ENCODE results near the gene SEPHS2.
"Not testable (repeated sequence)": the region's sequence is repeated elsewhere in the genome, so short reads cannot be mapped to it uniquely, and the experiment has no call there.

The SEPHS2 gene

GRCh38 chr16:30397776-30398660, 47.7 kb downstream of the SEPHS2 start:
- DNase-seq = no peak

GRCh38 chr16:30397056-30397455, 48.6 kb downstream of the SEPHS2 start:
- DNase-seq = no peak

- DNase-seq = not testable (repeated sequence)
These were observed 49.0 kb downstream of the SEPHS2 start for GRCh38 chr16:30396627-30397026.

- DNase-seq = no peak
These were observed 49.6 kb downstream of the SEPHS2 start for GRCh38 chr16:30395992-30396585.

- peak in 4 of 5 donors; percentile 26 to 57 (median 43) for DNase-seq
These were observed 50.3 kb downstream of the SEPHS2 start, which contains the start of gene ZNF48 for GRCh38 chr16:30395155-30395991. TSS of gene ZNF48 (plus strand) at chr16:30395420. CDS start at chr16:30395795, 375 bp downstream.

GRCh38 chr16:30394592-30395154, 51.0 kb downstream of the SEPHS2 start:
- no peak for DNase-seq

Measured in T-helper 1 cell (primary cell).